ENCODE results near the gene CMBL.
"Not testable (repeated sequence)": the region's sequence is repeated elsewhere in the genome, so short reads cannot be mapped to it uniquely, and the experiment has no call there.

The CMBL gene

GRCh38 chr5:10307206-10308148, at the start of gene CMBL:
Gene CMBL, minus strand, starts transcription at chr5:10307902. Its CDS starts 17,140 bp downstream, at chr5:10290762.
- DNase-seq (ENCODE audit: low read depth), result peak; percentile 16

GRCh38 chr5:10355071-10355889, 47.6 kb upstream of the CMBL start:
- DNase-seq (ENCODE audit: low read depth), result no peak

GRCh38 chr5:10354048-10354872, 46.6 kb upstream of the CMBL start:
- DNase-seq (ENCODE audit: low read depth), result peak; percentile 35

GRCh38 chr5:10353241-10354047, 45.7 kb upstream of the CMBL start, which contains the start of gene MARCHF6:
Gene MARCHF6, plus strand, starts transcription at chr5:10353695. Its CDS starts 204 bp downstream, at chr5:10353899.
- DNase-seq (ENCODE audit: low read depth), result peak; percentile 95

- DNase-seq (ENCODE audit: low read depth), result peak; percentile 18
Observed at GRCh38 chr5:10352430-10353240, 44.9 kb upstream of the CMBL start.

GRCh38 chr5:10351919-10352318, 44.2 kb upstream of the CMBL start:
- no peak for DNase-seq (ENCODE audit: low read depth)

- DNase-seq (ENCODE audit: low read depth), result no peak
Observed at GRCh38 chr5:10351199-10351905, 43.6 kb upstream of the CMBL start.

GRCh38 chr5:10348258-10348657, 40.6 kb upstream of the CMBL start:
- DNase-seq (ENCODE audit: low read depth), result no peak

GRCh38 chr5:10344461-10345106, 36.9 kb upstream of the CMBL start:
- DNase-seq (ENCODE audit: low read depth), result not testable (repeated sequence)

- DNase-seq (ENCODE audit: low read depth), result no peak
Observed at GRCh38 chr5:10343486-10343885, 35.8 kb upstream of the CMBL start.

GRCh38 chr5:10339958-10340357, 32.3 kb upstream of the CMBL start:
- DNase-seq (ENCODE audit: low read depth), result no peak

GRCh38 chr5:10339058-10339811, 31.5 kb upstream of the CMBL start:
- DNase-seq (ENCODE audit: low read depth), result no peak

- DNase-seq (ENCODE audit: low read depth), result no peak
Observed at GRCh38 chr5:10338686-10339057, 31.0 kb upstream of the CMBL start.

- DNase-seq (ENCODE audit: low read depth), result no peak
Observed at GRCh38 chr5:10337986-10338385, 30.3 kb upstream of the CMBL start.

- no peak for DNase-seq (ENCODE audit: low read depth)
Observed at GRCh38 chr5:10337107-10337506, 29.4 kb upstream of the CMBL start.

- DNase-seq (ENCODE audit: low read depth), result no peak
Observed at GRCh38 chr5:10335711-10336470, 28.2 kb upstream of the CMBL start.

GRCh38 chr5:10334831-10335230, 27.1 kb upstream of the CMBL start:
- DNase-seq (ENCODE audit: low read depth), result no peak
